Activated T-cell treated with anti-CD3 and anti-CD28 coated beads for 4 hours (primary cell): Measurements from ENCODE around the gene MTFR2.
A peak's percentile ranks its signal among the peaks of the same experiment; 100 is the strongest.
"Not testable (repeated sequence)": the region's sequence is repeated elsewhere in the genome, so short reads cannot be mapped to it uniquely, and the experiment has no call there.

Source experiments
- DNase-seq: peaks from one replicate; pipeline ENCODE4 v3.0.0-alpha.2; 2020

The MTFR2 gene

DNA sequence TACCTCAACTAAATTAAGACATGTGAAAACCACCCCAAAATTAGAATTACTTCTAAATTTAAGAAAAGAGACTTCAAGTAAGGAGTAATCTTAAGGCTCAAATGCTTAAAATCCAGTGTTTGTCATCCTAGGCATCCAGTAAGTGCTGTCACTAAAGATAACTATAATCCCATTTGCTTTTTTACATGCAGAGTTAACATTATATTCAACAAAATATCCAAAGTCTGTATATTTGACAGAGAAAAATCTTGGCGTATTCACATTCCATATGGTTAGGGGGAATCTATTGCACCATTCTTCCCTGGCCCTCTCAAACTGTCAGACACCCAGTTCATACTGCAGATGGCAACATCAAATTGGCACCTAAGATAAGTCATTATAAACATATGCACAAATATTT is 17.4 kb downstream of the MTFR2 start:
- DNase-seq, result no peak

DNA sequence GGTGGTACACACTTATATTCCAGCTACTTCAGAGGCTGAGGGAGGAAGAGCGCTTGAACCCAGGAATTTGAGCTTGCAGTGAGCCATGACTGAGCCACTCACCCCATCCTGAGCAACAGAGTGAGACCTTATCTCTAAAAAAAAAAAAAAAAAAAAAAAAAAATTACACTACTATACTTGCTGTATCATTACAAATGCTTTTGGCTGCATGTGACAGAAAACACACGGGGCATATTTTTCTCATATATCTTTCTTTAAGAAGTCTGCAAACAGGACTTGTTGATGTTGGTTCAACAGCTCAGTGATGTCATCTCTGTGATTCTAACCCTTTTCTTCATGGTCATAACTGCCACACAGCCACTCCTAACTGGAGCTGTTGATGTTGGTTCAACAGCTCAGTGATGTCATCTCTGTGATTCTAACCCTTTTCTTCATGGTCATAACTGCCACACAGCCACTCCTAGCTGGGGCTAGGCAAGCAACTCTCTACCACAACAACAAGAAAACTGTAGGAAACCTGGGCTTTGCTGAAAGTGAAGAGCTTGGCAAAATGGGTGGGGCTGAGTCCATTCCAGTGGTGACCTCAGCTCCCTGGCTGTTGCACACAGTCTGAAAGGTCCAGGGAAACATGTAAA is 19.8 kb downstream of the MTFR2 start:
- DNase-seq, result no peak

DNA sequence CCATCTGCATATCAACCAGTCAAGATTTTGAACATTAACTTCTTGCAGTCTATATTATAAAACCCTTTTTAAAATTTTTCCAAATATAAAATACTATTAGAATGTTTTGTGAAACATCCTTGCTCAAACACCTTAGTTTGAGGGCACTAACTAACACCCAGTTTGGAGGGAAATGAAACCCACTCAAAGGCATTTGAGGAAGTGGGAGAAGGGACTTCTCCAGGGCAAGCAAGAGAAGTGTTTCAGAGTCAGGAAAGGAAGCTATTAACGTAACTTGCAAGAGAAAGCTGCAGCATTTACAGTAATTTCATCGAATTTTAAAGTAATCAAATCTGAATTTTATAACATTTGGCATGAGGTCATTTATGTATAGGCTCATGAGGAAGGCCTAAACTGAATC is 21.3 kb downstream of the MTFR2 start:
- DNase-seq, result no peak

DNA sequence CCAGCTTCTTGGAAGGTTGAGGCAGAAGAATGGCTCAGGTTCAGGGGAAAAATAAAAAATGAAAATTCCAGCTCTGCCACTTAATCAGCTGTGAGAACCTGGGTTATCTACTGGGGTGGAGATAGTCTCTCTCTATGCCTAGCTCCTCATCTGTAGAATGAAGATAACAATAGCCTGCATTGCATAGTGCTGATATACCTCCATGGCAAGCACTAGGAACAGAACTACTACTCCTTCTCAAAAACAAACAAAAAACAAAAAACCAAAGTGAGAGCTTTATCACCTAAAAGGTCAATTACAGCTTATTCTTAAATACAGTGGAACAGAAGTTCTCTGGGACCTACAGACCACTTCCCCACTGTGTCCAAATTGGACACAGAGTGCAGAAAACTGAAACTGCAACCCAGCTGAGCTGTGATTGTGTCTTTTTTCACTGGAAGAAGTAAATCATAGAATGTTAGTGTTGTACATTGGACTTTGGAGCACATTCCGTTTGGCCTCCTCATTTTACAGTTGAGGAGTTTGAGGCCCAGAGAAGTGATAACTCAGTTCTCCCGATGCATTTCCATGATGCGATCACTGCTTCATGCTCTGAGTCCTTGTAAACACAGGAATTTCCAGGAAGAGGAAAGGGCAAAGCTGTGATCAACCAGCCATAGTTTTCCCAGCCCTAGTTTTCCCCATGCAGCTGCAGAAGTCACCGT is 23.3 kb downstream of the MTFR2 start:
- no peak for DNase-seq

DNA sequence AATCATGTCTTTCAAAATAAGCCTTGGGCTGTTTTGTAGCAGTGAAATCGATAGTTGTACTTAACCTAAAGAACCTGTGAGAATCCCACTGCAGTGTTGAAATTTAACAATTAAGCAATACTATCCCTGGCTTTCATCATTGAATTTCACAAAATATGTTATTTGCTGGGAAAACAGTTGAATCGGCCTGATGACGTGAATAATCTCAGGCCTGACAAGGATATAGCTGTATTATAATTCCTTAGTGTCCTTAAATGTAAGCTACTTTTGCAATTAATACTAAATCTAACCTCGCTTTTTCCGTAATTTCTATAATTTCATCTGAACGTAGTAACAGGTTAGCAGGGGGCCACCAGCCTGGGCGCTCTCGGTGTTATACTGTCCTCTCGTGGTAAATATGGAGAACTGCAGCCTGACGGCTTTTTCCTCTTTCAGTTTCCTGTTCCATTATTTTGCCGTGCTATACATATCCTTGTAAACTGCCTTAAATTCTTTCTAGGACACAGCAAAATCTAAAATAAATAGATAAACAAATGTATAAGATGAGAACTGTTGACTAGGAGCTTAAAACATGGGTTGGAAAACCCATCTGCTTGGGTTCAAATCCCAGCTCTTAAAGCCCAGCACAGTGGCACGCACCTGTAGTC is 24.0 kb downstream of the MTFR2 start:
- DNase-seq, result peak; percentile 49

DNA sequence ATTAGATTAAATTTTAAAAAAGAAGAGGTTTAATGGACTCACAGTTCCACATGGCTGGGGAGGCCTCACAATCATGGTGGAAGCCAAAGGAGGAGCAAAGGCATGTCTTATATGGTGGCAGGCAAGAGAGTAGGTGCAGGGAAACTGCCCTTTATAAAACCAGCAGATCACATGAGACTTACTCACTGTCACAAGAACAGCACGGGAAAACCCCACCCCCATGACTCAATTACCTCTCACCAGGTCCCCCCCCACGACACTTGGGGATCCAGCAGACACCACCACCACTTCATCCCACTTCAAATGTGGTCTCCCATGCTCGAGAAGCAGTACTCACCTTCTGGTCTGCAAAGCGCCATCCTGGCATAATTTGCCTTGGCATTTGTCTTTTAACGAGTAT is 24.6 kb downstream of the MTFR2 start:
- DNase-seq, result peak; percentile 13

DNA sequence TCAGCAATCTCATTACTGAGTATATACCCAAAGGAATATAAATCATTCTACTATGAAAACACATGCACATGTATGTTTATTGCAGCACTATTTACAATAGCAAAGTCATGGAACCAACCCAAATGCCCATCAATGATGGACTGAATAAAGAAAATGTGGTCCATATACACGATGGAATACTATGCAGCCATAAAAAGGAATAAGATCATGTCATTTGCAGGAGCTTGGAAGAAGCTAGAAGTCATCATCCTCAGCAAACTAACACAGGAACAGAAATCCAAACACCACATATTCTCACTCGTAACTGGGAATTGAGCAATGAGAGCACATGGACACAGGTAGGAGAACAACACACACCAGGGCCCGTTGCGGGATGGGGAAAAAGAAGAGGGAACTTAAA is 25.1 kb downstream of the MTFR2 start:
- DNase-seq, result not testable (repeated sequence)

DNA sequence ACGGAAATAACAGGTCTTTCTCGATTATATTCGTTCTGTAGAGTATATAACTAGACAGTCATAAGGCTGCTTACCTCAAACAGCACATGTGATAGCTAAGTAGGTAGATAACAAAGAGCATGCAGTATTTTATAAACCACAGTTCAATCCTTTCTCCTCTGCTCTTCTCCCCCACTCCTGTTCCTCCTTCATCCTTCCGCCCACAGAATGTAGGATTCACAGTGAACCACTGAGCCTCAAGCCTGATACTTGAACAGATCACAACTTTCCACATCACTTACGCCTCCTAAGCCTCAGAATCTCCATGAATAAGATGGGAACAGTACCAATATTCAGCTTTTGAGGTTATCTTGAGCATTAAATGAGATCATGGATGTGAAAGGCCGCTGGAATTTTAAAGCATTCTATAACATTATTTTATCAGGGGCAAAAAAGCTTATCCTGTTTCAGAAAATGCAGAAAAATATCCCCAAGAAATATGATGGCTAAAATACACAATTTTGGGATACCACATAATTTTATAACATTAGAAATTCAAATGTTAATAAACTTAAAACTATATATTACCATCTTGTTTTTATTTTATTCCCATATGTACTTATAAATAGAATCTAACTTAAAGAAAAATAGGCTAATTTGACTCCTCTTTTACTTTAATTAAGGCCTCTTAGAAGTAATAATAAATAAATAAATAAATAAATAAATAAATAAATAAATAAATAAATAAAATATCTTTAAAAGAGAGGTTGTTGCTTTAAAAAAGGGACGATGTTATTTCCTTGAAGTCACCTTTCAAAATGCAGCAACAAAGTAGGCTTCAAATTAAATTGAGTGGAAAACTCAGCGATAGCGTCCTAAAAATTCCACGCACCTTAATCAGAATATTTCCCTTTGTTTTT is 33.4 kb downstream of the MTFR2 start:
- no peak for DNase-seq

DNA sequence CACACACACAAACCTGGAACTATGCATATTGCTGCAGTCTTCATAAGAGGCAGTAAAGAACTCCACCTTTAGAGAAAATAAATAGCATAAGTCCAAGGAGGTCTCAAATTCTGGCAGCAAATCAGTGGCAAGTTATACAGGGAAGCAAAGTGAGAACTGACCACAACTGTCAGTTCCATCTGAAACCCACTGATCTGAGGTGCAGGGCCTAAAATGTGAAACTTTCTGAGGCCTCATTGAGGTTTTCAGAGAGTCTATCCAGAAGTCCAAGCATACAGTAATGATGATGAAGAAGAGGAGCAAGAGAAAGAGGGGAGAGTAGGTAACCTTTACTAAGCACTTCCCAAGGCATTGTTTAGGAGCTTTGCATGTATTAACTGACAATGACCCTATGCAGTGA is 36.3 kb downstream of the MTFR2 start:
- DNase-seq, result no peak

DNA sequence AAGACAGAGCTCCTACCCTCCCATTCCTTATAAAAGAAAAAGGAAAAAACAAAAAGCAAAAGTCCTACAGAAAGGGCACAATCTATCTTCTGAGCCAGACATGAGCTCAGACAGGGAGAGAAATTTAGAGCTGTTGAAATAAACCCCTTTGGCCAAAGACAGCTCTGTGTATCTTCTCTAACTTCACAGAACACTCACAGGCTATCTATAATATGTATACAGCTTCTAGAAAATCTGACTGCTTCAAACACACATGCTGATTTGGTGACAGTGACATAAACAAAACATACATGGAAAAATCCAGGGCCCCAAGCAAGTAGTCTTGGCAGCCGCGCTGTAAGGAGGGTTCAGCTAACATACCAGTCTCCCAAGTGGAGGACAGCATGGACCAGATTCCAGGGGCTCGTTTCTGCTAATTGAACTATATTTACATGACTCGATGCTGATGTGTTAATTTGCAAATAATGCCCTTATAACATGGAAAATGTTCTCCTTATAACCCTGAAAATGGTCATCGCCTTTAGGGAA is 37.0 kb downstream of the MTFR2 start:
- DNase-seq, result no peak

DNA sequence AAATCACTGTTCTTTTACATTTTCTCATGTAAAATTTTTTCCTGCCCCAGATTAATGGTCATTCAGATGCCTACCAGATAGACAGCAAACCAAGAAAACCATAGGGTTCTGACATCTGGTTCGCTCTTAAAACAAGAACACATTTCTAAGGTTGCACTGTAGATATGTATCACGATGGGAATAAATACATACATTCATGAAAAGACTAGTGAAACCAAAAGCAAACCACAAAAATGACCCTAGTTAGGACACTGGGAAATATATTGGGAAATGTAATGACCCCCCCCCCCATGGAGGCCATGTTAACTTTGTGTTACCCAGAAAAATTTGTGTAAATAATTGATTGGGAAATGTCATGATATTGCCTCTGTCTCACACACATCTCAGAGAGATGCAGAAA is 37.5 kb downstream of the MTFR2 start:
- DNase-seq, result no peak

DNA sequence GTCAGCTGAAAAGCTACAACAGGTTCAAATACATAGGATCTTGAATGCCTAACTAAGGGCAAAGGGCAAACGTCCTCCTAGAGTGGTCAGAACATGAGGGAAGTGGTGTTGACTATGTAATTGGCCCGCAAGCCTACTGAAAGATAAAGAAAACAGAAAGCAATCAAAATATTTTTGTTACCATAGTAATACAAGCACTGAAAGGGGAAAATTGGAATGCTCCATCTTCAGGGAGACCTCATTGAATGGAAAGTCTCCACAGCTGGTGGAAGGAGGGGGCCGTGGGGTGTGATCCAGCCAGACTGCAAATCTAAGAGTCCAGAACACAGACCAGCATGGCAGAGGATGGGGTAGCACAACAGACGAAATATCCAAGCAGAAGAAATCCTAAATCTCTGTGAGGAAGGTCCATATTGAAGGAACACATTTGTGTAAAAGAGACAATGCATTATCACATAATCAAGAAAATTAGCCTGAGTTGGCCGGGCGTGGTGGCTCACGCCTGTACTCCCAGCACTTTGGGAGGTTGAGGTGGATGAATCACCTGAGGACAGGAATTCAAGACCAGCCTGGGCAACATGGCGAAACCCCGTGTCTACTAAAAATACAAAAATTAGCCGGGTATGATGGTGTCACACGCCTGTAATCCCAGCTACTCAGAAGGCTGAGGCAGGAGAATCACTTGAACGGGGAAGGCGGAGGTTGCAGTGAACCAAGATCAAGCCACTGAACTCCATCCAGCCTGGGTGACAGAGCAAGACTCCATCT is 39.5 kb downstream of the MTFR2 start:
- DNase-seq, result no peak

DNA sequence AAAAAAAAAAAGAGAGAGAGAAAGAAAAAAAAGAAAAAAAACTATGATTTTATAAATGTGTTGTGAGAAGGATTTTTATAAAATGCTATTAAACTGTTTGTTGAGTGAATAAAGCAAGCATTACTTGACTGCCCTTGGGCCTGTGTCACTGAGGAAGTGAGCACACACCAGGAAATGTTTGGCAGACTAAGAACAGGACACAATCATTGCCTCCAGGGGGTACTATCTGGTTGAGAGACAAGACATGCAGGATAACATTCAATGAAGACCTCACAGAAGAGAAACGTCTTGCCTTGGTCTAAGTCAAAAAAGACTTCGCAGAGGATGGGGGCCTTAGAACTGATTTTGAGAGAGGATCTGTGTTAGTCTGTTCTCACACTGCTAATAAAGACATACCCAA is 40.6 kb downstream of the MTFR2 start:
- DNase-seq, result no peak

DNA sequence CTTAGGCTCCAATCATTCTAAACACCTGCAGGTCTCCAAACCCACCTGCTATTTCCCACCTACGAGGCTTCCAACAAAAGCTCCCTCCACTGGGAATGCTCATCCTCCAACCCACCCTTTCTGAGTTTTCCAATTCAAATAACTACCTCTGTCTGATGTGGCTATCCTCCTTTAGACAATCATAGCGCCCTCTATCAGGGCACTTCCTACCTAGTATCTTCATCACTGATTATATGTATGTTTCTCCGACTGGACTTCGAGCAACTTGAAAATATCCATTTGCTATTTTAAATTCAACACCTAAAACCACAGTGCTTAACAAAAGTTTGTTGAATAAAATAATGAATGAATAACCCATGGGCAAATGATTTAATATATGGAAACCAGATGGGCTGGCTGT is 41.3 kb downstream of the MTFR2 start:
- no peak for DNase-seq

DNA sequence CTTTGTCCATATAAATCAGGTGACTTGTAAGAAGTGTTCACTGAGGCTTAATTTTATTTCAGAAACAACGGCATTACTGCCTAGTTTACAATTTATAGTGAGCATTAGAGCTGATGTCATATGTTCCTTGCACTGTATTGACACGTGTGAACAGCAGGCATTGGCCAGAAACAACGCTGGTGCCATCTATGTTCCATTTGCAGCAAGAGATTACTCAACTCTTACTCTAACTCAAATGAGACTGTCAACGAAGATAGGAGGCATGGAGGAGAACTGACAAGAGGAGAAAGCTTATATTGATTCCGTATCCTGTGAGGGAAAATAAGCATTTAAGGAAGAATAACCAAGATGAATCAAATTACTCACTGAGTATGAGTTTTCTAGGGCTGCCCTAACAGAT is 48.4 kb downstream of the MTFR2 start:
- DNase-seq, result no peak

DNA sequence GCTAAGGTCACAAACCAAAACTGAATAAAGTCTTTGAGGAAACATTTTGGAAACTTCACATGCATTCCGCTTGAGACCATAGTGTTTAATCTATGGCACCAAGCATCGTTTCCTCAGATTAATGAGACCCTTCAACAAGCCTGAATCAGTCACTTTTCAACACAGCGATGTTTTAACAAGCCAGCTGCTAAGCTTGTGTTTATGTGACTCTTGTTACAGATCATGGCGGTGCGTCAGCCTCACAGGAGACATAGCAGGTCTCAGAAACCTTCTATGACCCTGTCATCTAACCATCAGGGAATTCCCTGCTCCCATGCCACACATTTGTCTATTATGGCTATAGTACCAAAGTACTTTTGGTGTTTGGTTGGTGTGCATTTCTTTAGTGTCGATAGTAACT is 57.2 kb downstream of the MTFR2 start:
- no peak for DNase-seq

DNA sequence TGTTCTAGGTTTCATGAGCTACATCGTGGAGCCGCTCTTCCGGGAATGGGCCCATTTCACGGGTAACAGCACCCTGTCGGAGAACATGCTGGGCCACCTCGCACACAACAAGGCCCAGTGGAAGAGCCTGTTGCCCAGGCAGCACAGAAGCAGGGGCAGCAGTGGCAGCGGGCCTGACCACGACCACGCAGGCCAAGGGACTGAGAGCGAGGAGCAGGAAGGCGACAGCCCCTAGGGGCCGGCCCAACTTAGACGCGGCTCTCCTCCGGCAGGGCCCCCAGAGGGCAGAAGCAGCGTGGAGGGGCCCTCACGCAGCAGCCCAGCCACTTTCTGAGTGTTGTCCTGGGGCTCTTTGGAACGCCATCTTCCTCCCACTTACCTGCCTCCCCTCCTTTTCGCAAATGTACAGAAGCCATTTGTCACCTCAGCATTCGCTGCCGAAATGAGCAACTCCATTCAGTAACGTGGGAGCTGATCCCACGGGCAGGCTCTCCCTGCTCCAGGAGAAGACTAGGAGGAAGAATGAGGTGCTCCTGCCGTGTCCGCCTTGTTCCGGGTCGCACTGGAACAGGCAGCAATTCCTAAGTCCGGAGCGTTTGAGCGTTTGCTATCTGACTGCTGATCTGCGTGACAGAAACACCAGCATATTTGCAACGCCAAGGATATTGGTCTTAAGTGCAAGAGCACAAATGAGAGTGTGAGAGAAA is 58.4 kb downstream of the MTFR2 start:
- DNase-seq, result no peak

DNA sequence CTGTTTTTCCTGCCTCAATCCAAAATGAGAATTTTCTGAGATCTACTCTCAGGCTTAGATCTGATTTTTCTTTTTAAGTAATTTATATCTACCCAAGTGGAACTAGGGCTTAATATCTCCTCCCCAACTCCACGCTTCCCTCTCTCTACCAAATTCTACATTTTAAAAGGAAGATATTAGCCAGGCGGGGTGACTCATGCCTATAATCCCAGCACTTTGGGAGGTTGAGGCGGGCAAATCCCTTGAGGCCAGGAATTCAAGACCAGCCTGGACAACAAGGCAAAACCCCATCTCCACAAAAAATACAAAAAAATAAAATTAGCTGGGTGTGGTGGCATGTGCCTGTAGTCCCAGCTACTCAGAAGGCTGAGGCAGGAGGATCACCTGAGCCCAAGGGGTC is 61.0 kb downstream of the MTFR2 start:
- DNase-seq, result no peak

DNA sequence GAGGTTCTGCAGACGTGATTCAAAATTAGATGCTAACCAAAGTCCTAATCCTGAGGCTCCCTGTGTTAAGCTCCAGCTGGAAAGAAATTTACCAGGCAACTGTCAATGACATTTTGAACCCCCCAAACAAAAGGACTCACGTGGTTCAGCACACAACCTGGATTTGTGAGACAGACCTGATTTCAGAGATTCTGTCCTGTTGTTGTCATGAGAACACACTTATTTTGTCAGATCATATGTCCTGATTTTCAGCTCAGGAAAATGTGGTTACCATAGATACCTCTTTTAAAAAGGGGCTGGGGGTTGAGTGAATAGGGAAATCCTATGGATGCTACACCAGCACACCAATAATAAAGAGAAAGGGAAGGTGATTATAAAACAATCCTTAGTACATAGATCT is 61.6 kb downstream of the MTFR2 start:
- DNase-seq, result no peak

DNA sequence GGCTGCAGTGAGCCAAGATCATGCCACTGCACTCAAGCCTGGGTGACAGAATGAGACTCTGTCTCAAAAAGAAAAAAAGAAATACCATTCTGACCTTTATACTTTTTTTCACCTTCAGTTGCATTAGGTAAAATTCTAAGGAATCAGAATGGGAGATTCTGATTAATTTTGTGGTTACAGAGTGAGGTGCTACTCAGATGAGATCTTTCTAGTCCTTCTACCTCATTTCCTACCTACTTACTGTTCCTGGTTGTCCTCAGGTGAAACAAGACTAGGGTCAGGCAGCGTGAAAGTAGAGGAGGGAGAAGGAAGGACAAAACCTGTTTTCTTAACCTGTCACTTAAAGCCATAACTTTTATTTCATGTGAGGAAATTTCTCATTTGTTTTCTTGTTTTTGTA is 63.7 kb downstream of the MTFR2 start:
- DNase-seq, result no peak

DNA sequence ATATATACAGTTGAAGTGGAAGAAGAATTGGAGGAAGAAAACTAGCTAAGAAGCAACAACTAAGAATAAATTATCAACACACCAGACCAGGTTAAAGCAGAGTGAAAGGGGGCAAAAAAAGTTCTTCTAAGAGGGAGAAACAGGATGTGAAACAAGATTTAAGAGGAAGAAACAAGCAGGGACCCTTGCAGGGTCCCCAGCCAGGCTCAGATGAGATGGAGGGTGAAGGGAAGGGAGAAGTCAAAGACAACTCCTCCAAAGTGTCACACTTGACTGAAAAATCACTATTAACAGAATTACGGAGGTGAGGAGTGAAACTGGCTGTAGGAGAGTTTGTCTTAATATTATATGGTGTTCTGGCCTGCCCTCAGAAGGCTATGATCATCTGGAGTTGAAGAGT is 65.4 kb downstream of the MTFR2 start:
- no peak for DNase-seq

DNA sequence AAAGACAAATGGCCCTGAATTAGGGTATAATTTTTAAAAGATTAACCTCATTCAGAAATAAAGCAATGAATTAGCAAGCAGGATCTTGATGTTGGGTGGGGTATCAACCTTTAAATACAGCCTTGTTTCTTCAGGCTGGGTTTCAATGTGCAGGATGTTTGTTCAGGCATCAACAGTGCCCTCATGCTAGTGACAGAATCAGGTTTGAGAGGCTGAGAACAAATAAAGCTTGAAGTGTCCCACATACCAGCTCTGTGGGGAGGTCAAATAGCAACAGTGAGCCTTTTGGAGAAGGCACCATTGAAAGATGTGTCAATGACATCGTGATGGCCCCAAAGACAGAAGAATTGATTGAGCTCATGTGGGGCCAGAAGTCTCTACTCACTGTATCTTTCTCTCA is 68.2 kb downstream of the MTFR2 start:
- no peak for DNase-seq
